WTC11 (cell line): ENCODE measurements around the gene NDUFS6. TPM values are rescaled to one million over a fixed set of nuclear protein-coding genes. Genes with fewer than 3 reads are reported as not detected.

Experiments
- ATAC-seq: fragments of 200-7000 bp; cut with Tn5 transposase; 2 replicates; pipeline ENCODE4 v1.10.0; 2021; ENCODE audit warnings: mild to moderate bottlenecking, moderate library complexity
- CTCF ChIA-PET: fragments of 300-600 bp; sonication (Branson Sonifier 250); formaldehyde crosslinking; loops from one replicate; lab custom pipeline; 2021; ENCODE audit warnings: antibody characterized with exemption; lab: Charles Lee
- POLR2A ChIA-PET: fragments of 350-600 bp; sonication (Branson Sonifier 250); formaldehyde crosslinking; loops from one replicate; lab custom pipeline; 2021; ENCODE audit warnings: antibody characterized with exemption; lab: Charles Lee
- DNase-seq: peaks from one replicate; pipeline ENCODE4 v3.0.0; 2021; ENCODE audit warnings: low spot score
- H3K27ac Mint-ChIP-seq: 2 replicates; pipeline ENCODE4 v1.8.0; 2021; ENCODE audit warnings: mixed read lengths
- H3K27me3 Mint-ChIP-seq: 2 replicates; pipeline ENCODE4 v1.8.0; 2021; ENCODE audit warnings: low read depth, mild to moderate bottlenecking, moderate library complexity, mixed read lengths
- H3K36me3 Mint-ChIP-seq: 2 replicates; pipeline ENCODE4 v1.8.0; 2021; ENCODE audit warnings: mixed read lengths
- H3K4me1 Mint-ChIP-seq: 2 replicates; pipeline ENCODE4 v1.8.0; 2022; ENCODE audit warnings: mixed read lengths
- H3K4me3 Mint-ChIP-seq: 2 replicates; pipeline ENCODE4 v1.8.0; 2021; ENCODE audit warnings: mild to moderate bottlenecking, moderate library complexity, mixed read lengths
- H3K9me3 Mint-ChIP-seq: 2 replicates; pipeline ENCODE4 v1.8.0; 2021; ENCODE audit warnings: mixed read lengths
- ETV6 ChIP-seq: sonication (generic); formaldehyde crosslinking; IDR thresholded peaks from 2 replicates; pipeline ENCODE4 v1.8.1; 2022; ENCODE audit warnings: mild to moderate bottlenecking, missing genetic modification reagents
- FOXP1 ChIP-seq: sonication (generic); formaldehyde crosslinking; IDR thresholded peaks from 2 replicates; pipeline ENCODE4 v1.8.0; 2022; ENCODE audit warnings: missing genetic modification reagents, mild to moderate bottlenecking, moderate library complexity, borderline replicate concordance
- GTF2I ChIP-seq: fragments of 250-450 bp; sonication (Bioruptor Pico); conservative IDR thresholded peaks from 2 replicates; pipeline ENCODE4 v1.4.0; 2021; ENCODE audit warnings: mild to moderate bottlenecking
- JAZF1 ChIP-seq: fragments of 250-450 bp; sonication (Bioruptor Pico); IDR thresholded peaks from 2 replicates; pipeline ENCODE4 v1.9.0; 2021; ENCODE audit warnings: moderate library complexity, mild to moderate bottlenecking, inconsistent platforms
- MYBL2 ChIP-seq: sonication (generic); formaldehyde crosslinking; IDR thresholded peaks from 2 replicates; pipeline ENCODE4 v1.8.1; 2023; ENCODE audit warnings: mild to moderate bottlenecking, moderate library complexity, missing genetic modification reagents
- NFE2L1 ChIP-seq: sonication (generic); formaldehyde crosslinking; IDR thresholded peaks from 2 replicates; pipeline ENCODE4 v1.8.1; 2023; ENCODE audit warnings: missing genetic modification reagents
- NR1H2 ChIP-seq: sonication (generic); formaldehyde crosslinking; IDR thresholded peaks from 2 replicates; pipeline ENCODE4 v1.9.0; 2021; ENCODE audit warnings: mild to moderate bottlenecking, moderate library complexity, missing genetic modification reagents
- NR2C2 ChIP-seq: sonication (generic); formaldehyde crosslinking; IDR thresholded peaks from 2 replicates; pipeline ENCODE4 v1.8.0; 2022; ENCODE audit warnings: mild to moderate bottlenecking, missing genetic modification reagents
- OVOL2 ChIP-seq: fragments of 250-450 bp; sonication (Bioruptor Pico); IDR thresholded peaks from 2 replicates; pipeline ENCODE4 v1.9.0; 2021; ENCODE audit warnings: mild to moderate bottlenecking, borderline replicate concordance
- RELA ChIP-seq: sonication (generic); formaldehyde crosslinking; IDR thresholded peaks from 2 replicates; pipeline ENCODE4 v1.8.1; 2022; ENCODE audit warnings: missing genetic modification reagents, mild to moderate bottlenecking, borderline replicate concordance
- TEAD1 ChIP-seq: sonication (generic); formaldehyde crosslinking; IDR thresholded peaks from 2 replicates; pipeline ENCODE4 v1.8.0; 2022; ENCODE audit warnings: mild to moderate bottlenecking, missing genetic modification reagents
- TP53 ChIP-seq: sonication (generic); formaldehyde crosslinking; IDR thresholded peaks from 2 replicates; pipeline ENCODE4 v1.8.1; 2023; ENCODE audit warnings: mild to moderate bottlenecking, missing genetic modification reagents
- ZBTB21 ChIP-seq: sonication (generic); formaldehyde crosslinking; IDR thresholded peaks from 2 replicates; pipeline ENCODE4 v1.8.1; 2023; ENCODE audit warnings: mild to moderate bottlenecking, missing genetic modification reagents, borderline replicate concordance
- ZNF138 ChIP-seq: sonication (generic); formaldehyde crosslinking; conservative IDR thresholded peaks from 2 replicates; pipeline ENCODE4 v1.8.1; 2022; ENCODE audit warnings: mild to moderate bottlenecking, moderate library complexity, missing genetic modification reagents
- ZNF232 ChIP-seq: sonication (generic); formaldehyde crosslinking; IDR thresholded peaks from 2 replicates; pipeline ENCODE4 v1.8.0; 2022; ENCODE audit warnings: mild to moderate bottlenecking, missing genetic modification reagents
- ZNF263 ChIP-seq: sonication (generic); formaldehyde crosslinking; IDR thresholded peaks from 2 replicates; pipeline ENCODE4 v1.8.1; 2022; ENCODE audit warnings: low read depth, mild to moderate bottlenecking, moderate library complexity, missing genetic modification reagents
- ZNF671 ChIP-seq: fragments of 250-450 bp; sonication (Bioruptor Pico); IDR thresholded peaks from 2 replicates; pipeline ENCODE4 v1.8.0; 2021; ENCODE audit warnings: mild to moderate bottlenecking
- total RNA-seq: library from RNA; stranded (reverse); gene quantifications from 3 replicates; pipeline ENCODE4 v1.2.3, GENCODE V29; 2021
- TF ChIP-seq, protein P1 (sequence below): sonication (generic); formaldehyde crosslinking; IDR thresholded peaks from 2 replicates; pipeline ENCODE4 v1.8.0; 2023; ENCODE audit warnings: missing genetic modification reagents
- TF ChIP-seq, protein P2 (sequence below): fragments of 250-450 bp; sonication (Bioruptor Pico); IDR thresholded peaks from 2 replicates; pipeline ENCODE4 v2.1.2; 2022; ENCODE audit warnings: mild to moderate bottlenecking, moderate library complexity
- TF ChIP-seq, protein P3 (sequence below): sonication (generic); formaldehyde crosslinking; IDR thresholded peaks from 2 replicates; pipeline ENCODE4 v1.8.1; 2022; ENCODE audit warnings: mild to moderate bottlenecking, missing genetic modification reagents, moderate library complexity, borderline replicate concordance
- TF ChIP-seq, protein P4 (sequence below): sonication (generic); formaldehyde crosslinking; IDR thresholded peaks from 2 replicates; pipeline ENCODE4 v1.8.1; 2022; ENCODE audit warnings: missing genetic modification reagents, borderline replicate concordance
- TF ChIP-seq, protein P5 (sequence below): sonication (generic); formaldehyde crosslinking; IDR thresholded peaks from 2 replicates; pipeline ENCODE4 v1.8.0; 2022; ENCODE audit warnings: mild to moderate bottlenecking, missing genetic modification reagents
- TF ChIP-seq, protein P6 (sequence below): fragments of 250-450 bp; sonication (Bioruptor Pico); IDR thresholded peaks from 2 replicates; pipeline ENCODE4 v1.9.0; 2021; ENCODE audit warnings: mild to moderate bottlenecking, borderline replicate concordance
- TF ChIP-seq, protein P7 (sequence below): sonication (generic); formaldehyde crosslinking; IDR thresholded peaks from 2 replicates; pipeline ENCODE4 v1.8.0; 2022; ENCODE audit warnings: mild to moderate bottlenecking, missing genetic modification reagents

NDUFS6 gene
- total RNA-seq, 1 experiment from 2014 or later = 84.3 TPM

DNA sequence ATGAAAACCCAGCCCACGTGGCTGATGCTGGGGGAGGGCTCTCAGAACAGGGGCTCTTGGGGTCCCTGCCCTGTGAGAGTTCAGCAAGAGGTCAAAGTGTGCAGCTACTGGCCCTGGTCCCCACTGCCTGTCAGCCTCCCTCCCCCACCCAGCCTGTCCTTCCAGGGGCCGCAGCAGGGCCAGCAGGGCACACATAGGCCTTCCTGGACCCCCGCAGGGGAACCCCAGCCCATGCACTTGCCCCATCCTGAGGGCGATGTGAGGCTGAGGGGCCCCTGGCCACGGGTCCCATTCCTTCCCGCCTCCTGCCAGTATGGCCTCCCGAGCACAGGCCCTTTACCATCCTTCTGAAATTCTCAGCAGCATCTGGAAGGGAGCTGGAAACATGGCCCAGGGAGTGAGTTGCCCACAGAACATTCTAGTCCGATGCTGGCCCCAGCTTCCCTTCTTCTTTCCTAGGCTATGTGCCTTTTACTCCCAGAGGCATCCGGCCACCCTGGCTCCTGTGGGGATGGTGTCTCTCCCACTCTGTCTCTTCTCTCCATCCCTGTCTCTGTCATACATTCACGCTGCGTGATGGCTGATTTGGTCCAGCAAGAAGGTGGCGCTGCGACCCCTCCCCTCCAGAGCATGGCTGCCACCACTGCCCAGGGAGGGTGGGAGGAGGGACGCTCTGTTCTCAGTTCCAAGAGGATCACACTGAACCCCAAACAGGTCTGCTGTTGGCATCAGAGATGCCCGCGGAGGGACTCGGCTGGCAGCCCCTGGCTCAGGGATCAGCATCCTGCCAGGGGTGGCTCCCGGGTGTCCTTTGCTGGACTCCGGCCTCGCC is 21.2 kb upstream of the NDUFS6 start:
- CTCF ChIA-PET = interaction anchor here (0.9 kb wide), 1 partner anchor 29 kb away, joined by 3 read pairs; no protein-coding TSS in a partner anchor
- H3K27me3 Mint-ChIP-seq = no peaks in the 10 kb centered on the region
- peaks cover 9% of the 10 kb centered on the region for H3K9me3 Mint-ChIP-seq

DNA sequence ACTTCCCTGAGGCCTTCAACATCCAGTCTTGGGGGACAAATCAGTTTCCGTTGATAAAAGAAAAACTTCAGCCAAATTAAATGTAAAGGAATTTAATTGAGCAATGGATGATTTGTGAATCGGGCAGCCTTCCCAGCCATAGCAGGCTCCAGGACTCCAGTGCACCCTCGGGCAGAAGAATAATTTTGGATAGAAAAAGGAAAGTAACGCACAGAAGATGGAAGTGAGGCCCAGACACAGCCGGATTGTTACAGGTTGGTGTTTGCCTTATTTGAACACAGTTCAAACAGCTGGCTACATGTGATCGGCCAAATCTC is 20.6 kb upstream of the NDUFS6 start:
- Mint-ChIP-seq H3K27ac (no peak overlapping the region), H3K27me3 (no peaks in the 10 kb centered on the region), H3K4me3 (no peak overlapping the region), H3K4me1 (no peaks in the 10 kb centered on the region), H3K36me3 (no peaks in the 10 kb centered on the region), H3K9me3 (peaks cover 4% of the 10 kb centered on the region)
- POLR2A ChIA-PET = no interaction called here
- CTCF ChIA-PET = no interaction called here
- DNase-seq = no peak
- no peak for ATAC-seq
- no peak for TF ChIP-seq ZNF263
- TF ChIP-seq OVOL2 (CRISPR knock-in tag) = no peak
- no peak for TF ChIP-seq ZNF671 (CRISPR knock-in tag)
- TF ChIP-seq, protein P1, sequence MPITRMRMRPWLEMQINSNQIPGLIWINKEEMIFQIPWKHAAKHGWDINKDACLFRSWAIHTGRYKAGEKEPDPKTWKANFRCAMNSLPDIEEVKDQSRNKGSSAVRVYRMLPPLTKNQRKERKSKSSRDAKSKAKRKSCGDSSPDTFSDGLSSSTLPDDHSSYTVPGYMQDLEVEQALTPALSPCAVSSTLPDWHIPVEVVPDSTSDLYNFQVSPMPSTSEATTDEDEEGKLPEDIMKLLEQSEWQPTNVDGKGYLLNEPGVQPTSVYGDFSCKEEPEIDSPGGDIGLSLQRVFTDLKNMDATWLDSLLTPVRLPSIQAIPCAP (CRISPR knock-in tag) = no peak
- TF ChIP-seq, protein P2, sequence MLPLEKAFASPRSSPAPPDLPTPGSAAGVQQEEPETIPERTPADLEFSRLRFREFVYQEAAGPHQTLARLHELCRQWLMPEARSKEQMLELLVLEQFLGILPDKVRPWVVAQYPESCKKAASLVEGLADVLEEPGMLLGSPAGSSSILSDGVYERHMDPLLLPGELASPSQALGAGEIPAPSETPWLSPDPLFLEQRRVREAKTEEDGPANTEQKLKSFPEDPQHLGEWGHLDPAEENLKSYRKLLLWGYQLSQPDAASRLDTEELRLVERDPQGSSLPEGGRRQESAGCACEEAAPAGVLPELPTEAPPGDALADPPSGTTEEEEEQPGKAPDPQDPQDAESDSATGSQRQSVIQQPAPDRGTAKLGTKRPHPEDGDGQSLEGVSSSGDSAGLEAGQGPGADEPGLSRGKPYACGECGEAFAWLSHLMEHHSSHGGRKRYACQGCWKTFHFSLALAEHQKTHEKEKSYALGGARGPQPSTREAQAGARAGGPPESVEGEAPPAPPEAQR (CRISPR knock-in tag) = no peak
- no peak for TF ChIP-seq JAZF1 (CRISPR knock-in tag)
- TF ChIP-seq ZNF232 (CRISPR knock-in tag) = no peak
- no peak for TF ChIP-seq MYBL2 (CRISPR knock-in tag)
- no peak for TF ChIP-seq RELA (CRISPR knock-in tag)
- TF ChIP-seq ZBTB21 (CRISPR knock-in tag) = no peak
- no peak for TF ChIP-seq GTF2I
- TF ChIP-seq, protein P3, sequence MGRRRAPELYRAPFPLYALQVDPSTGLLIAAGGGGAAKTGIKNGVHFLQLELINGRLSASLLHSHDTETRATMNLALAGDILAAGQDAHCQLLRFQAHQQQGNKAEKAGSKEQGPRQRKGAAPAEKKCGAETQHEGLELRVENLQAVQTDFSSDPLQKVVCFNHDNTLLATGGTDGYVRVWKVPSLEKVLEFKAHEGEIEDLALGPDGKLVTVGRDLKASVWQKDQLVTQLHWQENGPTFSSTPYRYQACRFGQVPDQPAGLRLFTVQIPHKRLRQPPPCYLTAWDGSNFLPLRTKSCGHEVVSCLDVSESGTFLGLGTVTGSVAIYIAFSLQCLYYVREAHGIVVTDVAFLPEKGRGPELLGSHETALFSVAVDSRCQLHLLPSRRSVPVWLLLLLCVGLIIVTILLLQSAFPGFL (CRISPR knock-in tag) = no peak
- TF ChIP-seq, protein P4, sequence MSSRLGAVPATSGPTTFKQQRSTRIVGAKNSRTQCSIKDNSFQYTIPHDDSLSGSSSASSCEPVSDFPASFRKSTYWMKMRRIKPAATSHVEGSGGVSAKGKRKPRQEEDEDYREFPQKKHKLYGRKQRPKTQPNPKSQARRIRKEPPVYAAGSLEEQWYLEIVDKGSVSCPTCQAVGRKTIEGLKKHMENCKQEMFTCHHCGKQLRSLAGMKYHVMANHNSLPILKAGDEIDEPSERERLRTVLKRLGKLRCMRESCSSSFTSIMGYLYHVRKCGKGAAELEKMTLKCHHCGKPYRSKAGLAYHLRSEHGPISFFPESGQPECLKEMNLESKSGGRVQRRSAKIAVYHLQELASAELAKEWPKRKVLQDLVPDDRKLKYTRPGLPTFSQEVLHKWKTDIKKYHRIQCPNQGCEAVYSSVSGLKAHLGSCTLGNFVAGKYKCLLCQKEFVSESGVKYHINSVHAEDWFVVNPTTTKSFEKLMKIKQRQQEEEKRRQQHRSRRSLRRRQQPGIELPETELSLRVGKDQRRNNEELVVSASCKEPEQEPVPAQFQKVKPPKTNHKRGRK = no peak
- no peak for TF ChIP-seq ZNF138 (CRISPR knock-in tag)

More for the DNA sequence above, 21.2 kb upstream of the NDUFS6 start:
- DNase-seq = no peak
- no peak for ATAC-seq
- H3K36me3 Mint-ChIP-seq = no peaks in the 10 kb centered on the region
- no peaks in the 10 kb centered on the region for H3K4me1 Mint-ChIP-seq
- no peak overlapping the region for H3K27ac Mint-ChIP-seq
- H3K4me3 Mint-ChIP-seq = no peak overlapping the region
- TF ChIP-seq GTF2I (no peak), OVOL2 (CRISPR knock-in tag) (no peak), ETV6 (CRISPR knock-in tag) (no peak), TEAD1 (no peak), NFE2L1 (CRISPR knock-in tag) (no peak), NR2C2 (no peak), FOXP1 (CRISPR knock-in tag) (no peak), NR1H2 (CRISPR knock-in tag) (no peak), TP53 (CRISPR knock-in tag) (no peak)
- TF ChIP-seq, protein P5, sequence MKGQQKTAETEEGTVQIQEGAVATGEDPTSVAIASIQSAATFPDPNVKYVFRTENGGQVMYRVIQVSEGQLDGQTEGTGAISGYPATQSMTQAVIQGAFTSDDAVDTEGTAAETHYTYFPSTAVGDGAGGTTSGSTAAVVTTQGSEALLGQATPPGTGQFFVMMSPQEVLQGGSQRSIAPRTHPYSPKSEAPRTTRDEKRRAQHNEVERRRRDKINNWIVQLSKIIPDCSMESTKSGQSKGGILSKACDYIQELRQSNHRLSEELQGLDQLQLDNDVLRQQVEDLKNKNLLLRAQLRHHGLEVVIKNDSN (CRISPR knock-in tag) = no peak
- TF ChIP-seq, protein P6, sequence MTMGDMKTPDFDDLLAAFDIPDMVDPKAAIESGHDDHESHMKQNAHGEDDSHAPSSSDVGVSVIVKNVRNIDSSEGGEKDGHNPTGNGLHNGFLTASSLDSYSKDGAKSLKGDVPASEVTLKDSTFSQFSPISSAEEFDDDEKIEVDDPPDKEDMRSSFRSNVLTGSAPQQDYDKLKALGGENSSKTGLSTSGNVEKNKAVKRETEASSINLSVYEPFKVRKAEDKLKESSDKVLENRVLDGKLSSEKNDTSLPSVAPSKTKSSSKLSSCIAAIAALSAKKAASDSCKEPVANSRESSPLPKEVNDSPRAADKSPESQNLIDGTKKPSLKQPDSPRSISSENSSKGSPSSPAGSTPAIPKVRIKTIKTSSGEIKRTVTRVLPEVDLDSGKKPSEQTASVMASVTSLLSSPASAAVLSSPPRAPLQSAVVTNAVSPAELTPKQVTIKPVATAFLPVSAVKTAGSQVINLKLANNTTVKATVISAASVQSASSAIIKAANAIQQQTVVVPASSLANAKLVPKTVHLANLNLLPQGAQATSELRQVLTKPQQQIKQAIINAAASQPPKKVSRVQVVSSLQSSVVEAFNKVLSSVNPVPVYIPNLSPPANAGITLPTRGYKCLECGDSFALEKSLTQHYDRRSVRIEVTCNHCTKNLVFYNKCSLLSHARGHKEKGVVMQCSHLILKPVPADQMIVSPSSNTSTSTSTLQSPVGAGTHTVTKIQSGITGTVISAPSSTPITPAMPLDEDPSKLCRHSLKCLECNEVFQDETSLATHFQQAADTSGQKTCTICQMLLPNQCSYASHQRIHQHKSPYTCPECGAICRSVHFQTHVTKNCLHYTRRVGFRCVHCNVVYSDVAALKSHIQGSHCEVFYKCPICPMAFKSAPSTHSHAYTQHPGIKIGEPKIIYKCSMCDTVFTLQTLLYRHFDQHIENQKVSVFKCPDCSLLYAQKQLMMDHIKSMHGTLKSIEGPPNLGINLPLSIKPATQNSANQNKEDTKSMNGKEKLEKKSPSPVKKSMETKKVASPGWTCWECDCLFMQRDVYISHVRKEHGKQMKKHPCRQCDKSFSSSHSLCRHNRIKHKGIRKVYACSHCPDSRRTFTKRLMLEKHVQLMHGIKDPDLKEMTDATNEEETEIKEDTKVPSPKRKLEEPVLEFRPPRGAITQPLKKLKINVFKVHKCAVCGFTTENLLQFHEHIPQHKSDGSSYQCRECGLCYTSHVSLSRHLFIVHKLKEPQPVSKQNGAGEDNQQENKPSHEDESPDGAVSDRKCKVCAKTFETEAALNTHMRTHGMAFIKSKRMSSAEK (CRISPR knock-in tag) = no peak
- TF ChIP-seq, protein P7, sequence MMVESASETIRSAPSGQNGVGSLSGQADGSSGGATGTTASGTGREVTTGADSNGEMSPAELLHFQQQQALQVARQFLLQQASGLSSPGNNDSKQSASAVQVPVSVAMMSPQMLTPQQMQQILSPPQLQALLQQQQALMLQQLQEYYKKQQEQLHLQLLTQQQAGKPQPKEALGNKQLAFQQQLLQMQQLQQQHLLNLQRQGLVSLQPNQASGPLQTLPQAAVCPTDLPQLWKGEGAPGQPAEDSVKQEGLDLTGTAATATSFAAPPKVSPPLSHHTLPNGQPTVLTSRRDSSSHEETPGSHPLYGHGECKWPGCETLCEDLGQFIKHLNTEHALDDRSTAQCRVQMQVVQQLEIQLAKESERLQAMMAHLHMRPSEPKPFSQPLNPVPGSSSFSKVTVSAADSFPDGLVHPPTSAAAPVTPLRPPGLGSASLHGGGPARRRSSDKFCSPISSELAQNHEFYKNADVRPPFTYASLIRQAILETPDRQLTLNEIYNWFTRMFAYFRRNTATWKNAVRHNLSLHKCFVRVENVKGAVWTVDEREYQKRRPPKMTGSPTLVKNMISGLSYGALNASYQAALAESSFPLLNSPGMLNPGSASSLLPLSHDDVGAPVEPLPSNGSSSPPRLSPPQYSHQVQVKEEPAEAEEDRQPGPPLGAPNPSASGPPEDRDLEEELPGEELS = no peak
- POLR2A ChIA-PET = no interaction called here
